GM12878 (cell line): ENCODE measurements around the gene NUAK1. TPM values are rescaled to one million over a fixed set of nuclear protein-coding genes. Genes with fewer than 3 reads are reported as not detected.

Source experiments
- ATAC-seq: fragments of 200-7000 bp; cut with Tn5 transposase; 3 replicates; pipeline ENCODE4 v1.9.1; 2020; ENCODE audit warnings: mild to moderate bottlenecking, moderate library complexity
- BruUV-seq: library from RNA; stranded (reverse); fragments of 400-500 nt; replicated peaks from 2 replicates; lab custom pipeline; 2021; lab: Mats Ljungman, UMichigan
- CTCF ChIA-PET: fragments of 300-600 bp; sonication (Branson Sonifier 250); formaldehyde crosslinking; extraction: SDS; loops from one replicate; lab custom pipeline; 2021; ENCODE audit warnings: inconsistent platforms; lab: Yijun Ruan, JAX
- POLR2A ChIA-PET: fragments of 350-600 bp; formaldehyde crosslinking; extraction: SDS; loops from one replicate; lab custom pipeline; 2021; ENCODE audit warnings: inconsistent platforms; lab: Charles Lee
- RAD21 ChIA-PET: fragments of 300-600 bp; sonication (Branson Sonifier 250); formaldehyde crosslinking; loops from one replicate; lab custom pipeline; 2023; ENCODE audit warnings: antibody characterized with exemption; ENCODE audit not compliant: unreplicated experiment; lab: Charles Lee
- SMC1A ChIA-PET: fragments of 300-600 bp; sonication (Branson Sonifier 250); formaldehyde crosslinking; loops from one replicate; lab custom pipeline; 2023; ENCODE audit not compliant: unreplicated experiment, uncharacterized antibody; lab: Charles Lee
- DNase-seq: peaks from one replicate; pipeline ENCODE4 v3.0.0-alpha.2; 2011; ENCODE audit warnings: low read depth, low spot score
- FAIRE-seq: peaks from 3 replicates; lab custom pipeline; 2011; peaks lifted over from hg19 to GRCh38; lab: Jason Lieb, UNC
- H2AFZ ChIP-seq: 2 replicates; pipeline ENCODE4 v1.6.0; 2011; ENCODE audit warnings: low read depth, low read length, control low read depth; ENCODE audit not compliant: control insufficient read depth
- H3K27ac ChIP-seq: 2 replicates; pipeline ENCODE4 v1.5.1; 2011; ENCODE audit warnings: control low read depth; ENCODE audit not compliant: control insufficient read depth, insufficient read depth
- H3K27me3 ChIP-seq, 2 experiments: replicated peaks in 1 of 2; 2 replicates each; pipeline versions ENCODE4 v1.6.0 to v1.6.1; 2011; ENCODE audit warnings: low read length in 1 of 2; ENCODE audit not compliant: control insufficient read depth in 2 of 2, insufficient read depth in 2 of 2
- H3K36me3 ChIP-seq, 2 experiments: 2 replicates each; pipeline ENCODE4 v1.5.1; 2011; ENCODE audit warnings: low read length in 1 of 2; ENCODE audit not compliant: control insufficient read depth in 2 of 2, insufficient read depth in 2 of 2
- H3K4me1 ChIP-seq: 2 replicates; pipeline ENCODE4 v1.6.1; 2011; ENCODE audit warnings: mild to moderate bottlenecking, low read length, moderate library complexity, mixed read lengths; ENCODE audit not compliant: control insufficient read depth, insufficient read depth
- H3K4me2 ChIP-seq: 2 replicates; pipeline ENCODE4 v1.6.0; 2011; ENCODE audit warnings: control low read depth; ENCODE audit not compliant: control insufficient read depth, insufficient read depth
- H3K4me3 ChIP-seq: fragments of 200-600 bp; sonication (generic); 2 replicates; pipeline ENCODE4 v1.5.1; 2016
- H3K79me2 ChIP-seq: 2 replicates; pipeline ENCODE4 v1.6.0; 2011; ENCODE audit warnings: low read length; ENCODE audit not compliant: control insufficient read depth, insufficient read depth
- H3K9ac ChIP-seq: 2 replicates; pipeline ENCODE4 v1.8.0; 2011; ENCODE audit warnings: low read length, control low read depth, mixed read lengths; ENCODE audit not compliant: control insufficient read depth, insufficient read depth
- H3K9me3 ChIP-seq: replicated peaks from 3 replicates; pipeline ENCODE4 v1.5.1; 2011; ENCODE audit warnings: mild to moderate bottlenecking, low read length; ENCODE audit not compliant: control insufficient read depth, insufficient read depth
- H4K20me1 ChIP-seq: 2 replicates; pipeline ENCODE4 v1.6.0; 2011; ENCODE audit not compliant: control insufficient read depth, insufficient read depth
- CUX1 ChIP-seq: IDR thresholded peaks from 2 replicates; pipeline ENCODE4 v1.6.1; 2012; ENCODE audit warnings: improper control_type of control experiment, low read depth, low read length; ENCODE audit not compliant: insufficient replicate concordance
- MEF2B ChIP-seq: fragments of 450-650 bp; IDR thresholded peaks from 2 replicates; pipeline ENCODE4 v1.6.1; 2018; ENCODE audit warnings: mild to moderate bottlenecking, moderate library complexity; ENCODE audit not compliant: partially characterized antibody, poor library complexity, severe bottlenecking
- POLR2A ChIP-seq: IDR thresholded peaks from 2 replicates; pipeline ENCODE4 v1.6.1; 2011; ENCODE audit warnings: low read depth, mild to moderate bottlenecking, low read length
- RAD51 ChIP-seq: fragments of 450-650 bp; IDR thresholded peaks from 2 replicates; pipeline ENCODE4 v1.6.1; 2016; ENCODE audit warnings: moderate library complexity, mild to moderate bottlenecking, inconsistent platforms
- RCOR1 ChIP-seq: conservative IDR thresholded peaks from 2 replicates; pipeline ENCODE4 v1.6.1; 2012; ENCODE audit warnings: low read depth, low read length, improper control_type of control experiment
- TCF12 ChIP-seq: IDR thresholded peaks from 2 replicates; pipeline ENCODE4 v1.6.1; 2011; ENCODE audit warnings: low read depth, mild to moderate bottlenecking, low read length
- ZSCAN29 ChIP-seq: fragments of 450-650 bp; IDR thresholded peaks from 2 replicates; pipeline ENCODE4 v1.6.1; 2017; ENCODE audit warnings: mild to moderate bottlenecking, moderate library complexity
- WGBS: methylation state at CpG from one replicate; pipeline ENCODE4 v1.1.6; 2016; ENCODE audit warnings: low lambda C conversion rate; ENCODE audit not compliant: insufficient replicate concordance, insufficient coverage; ENCODE audit errors: missing lambda C conversion rate; 5-methylcytosine and 5-hydroxymethylcytosine counted together
- in situ Hi-C: fragments of 300-500 bp; cut with MboI; formaldehyde crosslinking; loops from 9 replicates; pipeline ENCODE4 v1.14.3; 2018; ENCODE audit warnings: mixed read lengths
- intact Hi-C: fragments of 100-400 bp; cut with micrococcal nuclease; formaldehyde crosslinking; loops from one replicate; pipeline ENCODE4 v1.14.2; 2022; ENCODE audit not compliant: unreplicated experiment
- polyA plus RNA-seq, 11 experiments: library from polyadenylated mRNA; depleted of rRNA in 4 of 11; unstranded in 6 of 11; stranded (reverse) in 5 of 11; fragments of >200 nt; fragmentation: Nextera tagmentation in 4 of 11; fragmentation: Illumina TruSeq in 1 of 11; extraction: Ambion mirVana in 4 of 11; extraction: Trizol in 1 of 11; gene quantifications; 1 replicate in 1 of 11; 2 replicates in 10 of 11; pipeline versions ENCODE4 v1.2.1 to v1.2.3, GENCODE V29; 2011 to 2016; ENCODE audit warnings: inconsistent platforms in 2 of 11, missing spikeins in 2 of 11, low read depth in 1 of 11
- total RNA-seq, 4 experiments: library from RNA; depleted of rRNA in 3 of 4; stranded (reverse); fragments of >200 nt in 3 of 4; fragmentation: Illumina TruSeq in 1 of 4; extraction: Trizol in 1 of 4; gene quantifications; 2 replicates each; pipeline versions ENCODE4 v1.2.1 to v1.2.3, GENCODE V29; 2013 to 2021

The NUAK1 gene
- total and polyA plus RNA-seq, 10 of the 15 experiments (the other 5 are each of a cell fraction or from before 2014, with no cell fraction given), result 0.03 to 0.42 (median 0.08) TPM; not detected in 2

- DNase-seq, result no peak
- no TSS peak for BruUV-seq
- Histone ChIP-seq H3K9ac (no peak overlapping the region), H4K20me1 (no peaks in the 10 kb centered on the region), H3K27ac (no peak overlapping the region), H3K27me3 (peaks cover 0 to 3% of the 10 kb centered on the region in 2 experiments; a peak in 2 of 4 replicates), H3K36me3 (no peaks in the 10 kb centered on the region), H3K4me1 (no peaks in the 10 kb centered on the region), H2AFZ (no peak overlapping the region), H3K4me2 (no peak overlapping the region), H3K79me2 (no peaks in the 10 kb centered on the region), H3K4me3 (no peak overlapping the region), H3K9me3 (no peaks in the 10 kb centered on the region)
- ChIA-PET CTCF (interaction anchor here (0.7 kb wide), 1 partner anchor 20 kb away, joined by 3 read pairs; no protein-coding TSS in a partner anchor), POLR2A (no interaction called here), RAD21 (interaction anchor here (1.2 kb wide), 1 partner anchor 9 kb away, joined by 3 read pairs; no protein-coding TSS in a partner anchor), SMC1A (interaction anchor here (1.0 to 1.8 kb wide), 2 partner anchors 8 to 26 kb away, joined by 3 to 9 read pairs; no protein-coding TSS in a partner anchor)
- intact Hi-C loops, result no loop called here
- WGBS, result 15% methylated on average over 4 of the region's 4 CpGs
- FAIRE-seq, result no peak
- TF ChIP-seq TCF12 (no peak), MEF2B (no peak), RAD51 (no peak), ZSCAN29 (no peak), POLR2A (no peak), RCOR1 (no peak), CUX1 (no peak)
- no peak for ATAC-seq
- in situ Hi-C loops, result no loop called here
Measured at GRCh38 chr12:106108185-106108835, 30.4 kb downstream of the NUAK1 start.
